Mucosa of descending colon (tissue), 3 donors: ENCODE data around the gene PSMB7. TPM values are rescaled to one million over a fixed set of nuclear protein-coding genes. Genes with fewer than 3 reads are reported as not detected.

ENCODE experiments used
- ATAC-seq: fragments of 200-7000 bp; cut with Tn5 transposase; one replicate; pipeline ENCODE4 v1.9.1; 2020; ENCODE audit warnings: mild to moderate bottlenecking, moderate library complexity
- DNase-seq, 3 donors: peaks; one replicate each; pipeline ENCODE4 v3.0.0-alpha.2; 2020
- H3K36me3 ChIP-seq: fragments of 200-600 bp; one replicate; pipeline ENCODE4 v1.8.0; 2021; ENCODE audit warnings: low read depth, mild to moderate bottlenecking
- H3K4me1 ChIP-seq: fragments of 200-600 bp; one replicate; pipeline ENCODE4 v1.8.0; 2021; ENCODE audit warnings: low read depth, mild to moderate bottlenecking
- H3K4me3 ChIP-seq: fragments of 200-600 bp; one replicate; pipeline ENCODE4 v1.8.0; 2021; ENCODE audit warnings: mild to moderate bottlenecking
- H3K9me3 ChIP-seq: fragments of 200-600 bp; one replicate; pipeline ENCODE4 v1.8.0; 2021; ENCODE audit warnings: mild to moderate bottlenecking
- CTCF ChIP-seq: fragments of 200-600 bp; IDR thresholded peaks from one replicate; pipeline ENCODE4 v1.8.0; 2022; ENCODE audit warnings: antibody characterized with exemption, mild to moderate bottlenecking
- intact Hi-C, 2 donors: fragments of 100-400 bp; cut with DNase I in 1 of 2; cut with micrococcal nuclease in 1 of 2; formaldehyde crosslinking; loops; one replicate each; pipeline versions ENCODE4 v1.11.0 to v1.11.1; 2022; cut with DNase I, micrococcal nuclease
- total RNA-seq, 3 donors: library from RNA; stranded (reverse); fragmentation: NEBNext Ultra II Directional in 2 of 3; extraction: Animal tissue kit (Norgen Biotek cat#: 25700) in 2 of 3; gene quantifications; one replicate each; pipeline versions ENCODE4 v1.2.1 to v1.2.4, GENCODE V29; 2021 to 2023
- donor health status: DM: no; HTN: no; CAD: no; lungs with moderate emphysema.
- donor health status: DM: no; HTN: no; CAD: no.
- donor health status: DM: no; HTN: yes; CAD: no.

PSMB7 gene
- total RNA-seq, 3 donors from 2014 or later, result 83.6 to 120 (median 92.3) TPM

- intact Hi-C loops, result loop anchor here in 1 of 2 donors (5.0 kb wide), 1 partner anchor 194 kb away; no protein-coding TSS in a partner anchor
- Histone ChIP-seq H3K4me3 (no peak overlapping the region), H3K4me1 (no peaks in the 10 kb centered on the region), H3K36me3 (no peaks in the 10 kb centered on the region), H3K9me3 (no peaks in the 10 kb centered on the region)
- TF ChIP-seq CTCF, result no peak
- no peak for ATAC-seq
- no peak for DNase-seq
These were observed 93.8 kb downstream of the PSMB7 start for GRCh38 chr9:124321416-124321815.

GRCh38 chr9:124320062-124320973 is 94.9 kb downstream of the PSMB7 start:
- peak; percentile 76 for TF ChIP-seq CTCF
- intact Hi-C loops, result loop anchor here in 1 of 2 donors (5.0 kb wide), 1 partner anchor 193 kb away; no protein-coding TSS in a partner anchor
- Histone ChIP-seq H3K4me1 (no peaks in the 10 kb centered on the region), H3K4me3 (no peak overlapping the region), H3K9me3 (no peaks in the 10 kb centered on the region), H3K36me3 (no peaks in the 10 kb centered on the region)
- peak; percentile 89 for ATAC-seq
- DNase-seq, result peak in 2 of 3 donors; percentile 82 to 86

GRCh38 chr9:124315882-124316281 is 99.4 kb downstream of the PSMB7 start:
- DNase-seq, result no peak
- Histone ChIP-seq H3K4me3 (no peak overlapping the region), H3K4me1 (no peaks in the 10 kb centered on the region), H3K36me3 (no peaks in the 10 kb centered on the region), H3K9me3 (no peaks in the 10 kb centered on the region)
- TF ChIP-seq CTCF, result no peak
- ATAC-seq, result no peak
- intact Hi-C loops, result loop anchor here in 1 of 2 donors (5.0 kb wide), 1 partner anchor 189 kb away; no protein-coding TSS in a partner anchor

- ATAC-seq (no peak), DNase-seq (no peak)
- no peak overlapping the region for H3K4me3 ChIP-seq
- H3K9me3 ChIP-seq, result no peaks in the 10 kb centered on the region
- no peaks in the 10 kb centered on the region for H3K36me3 ChIP-seq
- no peaks in the 10 kb centered on the region for H3K4me1 ChIP-seq
- intact Hi-C loops, result no loop called here
- no peak for TF ChIP-seq CTCF
These were observed 101.3 kb downstream of the PSMB7 start for GRCh38 chr9:124313940-124314339.

GRCh38 chr9:124312290-124313265 is 102.7 kb downstream of the PSMB7 start:
- Histone ChIP-seq H3K4me3 (no peak overlapping the region), H3K9me3 (no peaks in the 10 kb centered on the region), H3K4me1 (no peaks in the 10 kb centered on the region), H3K36me3 (no peaks in the 10 kb centered on the region)
- no peak for TF ChIP-seq CTCF
- ATAC-seq (no peak), DNase-seq (no peak)
- intact Hi-C loops, result no loop called here
